Liver (tissue), 3 donors: ENCODE results near the gene CTSC.

Source experiments
- EGR1 ChIP-seq, 2 donors: IDR thresholded peaks; 2 replicates each; pipeline ENCODE4 v1.6.1; 2016 to 2018; ENCODE audit warnings: antibody characterized with exemption in 2 of 2, low read depth in 2 of 2
- GABPA ChIP-seq, 2 donors: IDR thresholded peaks in 1 of 2; conservative IDR thresholded peaks in 1 of 2; 2 replicates each; pipeline ENCODE4 v1.6.1; 2016; ENCODE audit warnings: antibody characterized with exemption in 2 of 2, mild to moderate bottlenecking in 1 of 2, moderate library complexity in 1 of 2
- HNF4A ChIP-seq, 2 donors: conservative IDR thresholded peaks; 2 replicates each; pipeline ENCODE4 v1.6.1; 2016; ENCODE audit warnings: antibody characterized with exemption in 2 of 2, mild to moderate bottlenecking in 2 of 2
- JUND ChIP-seq, 2 donors: IDR thresholded peaks; 2 replicates each; pipeline ENCODE4 v1.6.1; 2016; ENCODE audit warnings: antibody characterized with exemption in 2 of 2
- RAD21 ChIP-seq, 2 donors: IDR thresholded peaks; 2 replicates each; pipeline ENCODE4 v1.6.1; 2016; ENCODE audit warnings: antibody characterized with exemption in 2 of 2, mild to moderate bottlenecking in 2 of 2
- SP1 ChIP-seq: IDR thresholded peaks from 2 replicates; pipeline ENCODE4 v1.6.1; 2018; ENCODE audit warnings: antibody characterized with exemption, mild to moderate bottlenecking
- TAF1 ChIP-seq: conservative IDR thresholded peaks from 2 replicates; pipeline ENCODE4 v1.6.1; 2016; ENCODE audit warnings: antibody characterized with exemption, mild to moderate bottlenecking
- YY1 ChIP-seq: IDR thresholded peaks from 2 replicates; pipeline ENCODE4 v1.6.1; 2016; ENCODE audit warnings: antibody characterized with exemption, mild to moderate bottlenecking
- TF ChIP-seq, protein P1 (sequence below): fragments of 150-350 bp; IDR thresholded peaks from 2 replicates; pipeline ENCODE4 v1.5.1; 2017; ENCODE audit warnings: improper control_type of control experiment, low read depth, low read length; ENCODE audit not compliant: missing input control
- TF ChIP-seq, protein P2 (sequence below): IDR thresholded peaks from 2 replicates; pipeline ENCODE4 v1.6.1; 2016; ENCODE audit warnings: antibody characterized with exemption
- TF ChIP-seq, protein P3 (sequence below): IDR thresholded peaks from 2 replicates; pipeline ENCODE4 v1.6.1; 2016; ENCODE audit warnings: antibody characterized with exemption
- TF ChIP-seq, protein P4 (sequence below): IDR thresholded peaks from 2 replicates; pipeline ENCODE4 v1.6.1; 2016; ENCODE audit warnings: antibody characterized with exemption, mild to moderate bottlenecking
- TF ChIP-seq, protein P5 (sequence below): IDR thresholded peaks from 2 replicates; pipeline ENCODE4 v1.6.1; 2016; ENCODE audit warnings: antibody characterized with exemption
- donor health status: healthy.
- donor health status: healthy.

DNA sequence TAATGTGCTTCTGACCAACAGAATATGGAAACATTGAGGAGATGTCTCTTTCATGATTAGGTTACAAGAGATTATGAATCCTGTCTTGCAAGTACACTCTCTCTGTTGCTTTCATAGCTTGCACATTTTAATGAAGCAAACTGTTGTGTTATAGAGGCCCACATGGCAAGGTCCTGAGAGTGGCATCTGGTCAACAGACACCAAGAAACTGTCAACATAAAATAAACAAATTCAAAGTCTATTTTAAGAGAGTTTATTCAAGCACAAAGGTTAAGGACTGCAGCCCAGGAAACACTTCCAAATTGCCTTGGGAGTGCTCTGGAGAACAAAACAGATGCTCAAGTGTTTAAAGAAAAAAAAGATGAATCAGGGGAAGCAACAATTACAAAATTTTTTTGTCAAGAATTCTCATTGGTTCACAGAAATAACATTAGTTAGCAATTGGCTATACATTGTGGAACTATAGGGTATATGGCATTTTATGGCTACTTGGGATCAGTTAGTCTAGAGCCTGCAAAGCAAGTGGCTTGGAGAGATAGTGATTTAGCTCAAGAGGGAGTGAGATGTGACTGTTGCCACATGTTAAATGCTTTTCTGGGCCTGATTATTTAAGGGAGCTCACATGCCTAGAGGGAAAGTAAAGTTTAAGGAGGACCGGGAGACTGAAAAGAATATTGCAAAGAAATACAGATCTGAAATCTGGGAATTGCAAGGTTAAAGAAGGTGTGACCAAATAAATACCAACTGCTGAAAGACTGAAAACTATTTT is 54.6 kb downstream of the CTSC start:
- TF ChIP-seq JUND (IDR thresholded peaks at IDR 0.05) (no peak), GABPA (IDR thresholded peaks at IDR 0.05 in 1 of 2, conservative IDR thresholded peaks at IDR 0.05 in 1 of 2) (no peak), RAD21 (IDR thresholded peaks at IDR 0.05) (no peak), YY1 (no peak), TAF1 (no peak), HNF4A (conservative IDR thresholded peaks at IDR 0.05) (no peak), SP1 (no peak), EGR1 (IDR thresholded peaks at IDR 0.05; ENCODE audit: low read depth in 2 of 2) (no peak)
- TF ChIP-seq, protein P1, sequence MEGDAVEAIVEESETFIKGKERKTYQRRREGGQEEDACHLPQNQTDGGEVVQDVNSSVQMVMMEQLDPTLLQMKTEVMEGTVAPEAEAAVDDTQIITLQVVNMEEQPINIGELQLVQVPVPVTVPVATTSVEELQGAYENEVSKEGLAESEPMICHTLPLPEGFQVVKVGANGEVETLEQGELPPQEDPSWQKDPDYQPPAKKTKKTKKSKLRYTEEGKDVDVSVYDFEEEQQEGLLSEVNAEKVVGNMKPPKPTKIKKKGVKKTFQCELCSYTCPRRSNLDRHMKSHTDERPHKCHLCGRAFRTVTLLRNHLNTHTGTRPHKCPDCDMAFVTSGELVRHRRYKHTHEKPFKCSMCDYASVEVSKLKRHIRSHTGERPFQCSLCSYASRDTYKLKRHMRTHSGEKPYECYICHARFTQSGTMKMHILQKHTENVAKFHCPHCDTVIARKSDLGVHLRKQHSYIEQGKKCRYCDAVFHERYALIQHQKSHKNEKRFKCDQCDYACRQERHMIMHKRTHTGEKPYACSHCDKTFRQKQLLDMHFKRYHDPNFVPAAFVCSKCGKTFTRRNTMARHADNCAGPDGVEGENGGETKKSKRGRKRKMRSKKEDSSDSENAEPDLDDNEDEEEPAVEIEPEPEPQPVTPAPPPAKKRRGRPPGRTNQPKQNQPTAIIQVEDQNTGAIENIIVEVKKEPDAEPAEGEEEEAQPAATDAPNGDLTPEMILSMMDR = no peak
- TF ChIP-seq, protein P2, sequence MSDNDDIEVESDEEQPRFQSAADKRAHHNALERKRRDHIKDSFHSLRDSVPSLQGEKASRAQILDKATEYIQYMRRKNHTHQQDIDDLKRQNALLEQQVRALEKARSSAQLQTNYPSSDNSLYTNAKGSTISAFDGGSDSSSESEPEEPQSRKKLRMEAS = no peak
- TF ChIP-seq, protein P3, sequence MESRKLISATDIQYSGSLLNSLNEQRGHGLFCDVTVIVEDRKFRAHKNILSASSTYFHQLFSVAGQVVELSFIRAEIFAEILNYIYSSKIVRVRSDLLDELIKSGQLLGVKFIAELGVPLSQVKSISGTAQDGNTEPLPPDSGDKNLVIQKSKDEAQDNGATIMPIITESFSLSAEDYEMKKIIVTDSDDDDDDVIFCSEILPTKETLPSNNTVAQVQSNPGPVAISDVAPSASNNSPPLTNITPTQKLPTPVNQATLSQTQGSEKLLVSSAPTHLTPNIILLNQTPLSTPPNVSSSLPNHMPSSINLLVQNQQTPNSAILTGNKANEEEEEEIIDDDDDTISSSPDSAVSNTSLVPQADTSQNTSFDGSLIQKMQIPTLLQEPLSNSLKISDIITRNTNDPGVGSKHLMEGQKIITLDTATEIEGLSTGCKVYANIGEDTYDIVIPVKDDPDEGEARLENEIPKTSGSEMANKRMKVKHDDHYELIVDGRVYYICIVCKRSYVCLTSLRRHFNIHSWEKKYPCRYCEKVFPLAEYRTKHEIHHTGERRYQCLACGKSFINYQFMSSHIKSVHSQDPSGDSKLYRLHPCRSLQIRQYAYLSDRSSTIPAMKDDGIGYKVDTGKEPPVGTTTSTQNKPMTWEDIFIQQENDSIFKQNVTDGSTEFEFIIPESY = no peak
- TF ChIP-seq, protein P4, sequence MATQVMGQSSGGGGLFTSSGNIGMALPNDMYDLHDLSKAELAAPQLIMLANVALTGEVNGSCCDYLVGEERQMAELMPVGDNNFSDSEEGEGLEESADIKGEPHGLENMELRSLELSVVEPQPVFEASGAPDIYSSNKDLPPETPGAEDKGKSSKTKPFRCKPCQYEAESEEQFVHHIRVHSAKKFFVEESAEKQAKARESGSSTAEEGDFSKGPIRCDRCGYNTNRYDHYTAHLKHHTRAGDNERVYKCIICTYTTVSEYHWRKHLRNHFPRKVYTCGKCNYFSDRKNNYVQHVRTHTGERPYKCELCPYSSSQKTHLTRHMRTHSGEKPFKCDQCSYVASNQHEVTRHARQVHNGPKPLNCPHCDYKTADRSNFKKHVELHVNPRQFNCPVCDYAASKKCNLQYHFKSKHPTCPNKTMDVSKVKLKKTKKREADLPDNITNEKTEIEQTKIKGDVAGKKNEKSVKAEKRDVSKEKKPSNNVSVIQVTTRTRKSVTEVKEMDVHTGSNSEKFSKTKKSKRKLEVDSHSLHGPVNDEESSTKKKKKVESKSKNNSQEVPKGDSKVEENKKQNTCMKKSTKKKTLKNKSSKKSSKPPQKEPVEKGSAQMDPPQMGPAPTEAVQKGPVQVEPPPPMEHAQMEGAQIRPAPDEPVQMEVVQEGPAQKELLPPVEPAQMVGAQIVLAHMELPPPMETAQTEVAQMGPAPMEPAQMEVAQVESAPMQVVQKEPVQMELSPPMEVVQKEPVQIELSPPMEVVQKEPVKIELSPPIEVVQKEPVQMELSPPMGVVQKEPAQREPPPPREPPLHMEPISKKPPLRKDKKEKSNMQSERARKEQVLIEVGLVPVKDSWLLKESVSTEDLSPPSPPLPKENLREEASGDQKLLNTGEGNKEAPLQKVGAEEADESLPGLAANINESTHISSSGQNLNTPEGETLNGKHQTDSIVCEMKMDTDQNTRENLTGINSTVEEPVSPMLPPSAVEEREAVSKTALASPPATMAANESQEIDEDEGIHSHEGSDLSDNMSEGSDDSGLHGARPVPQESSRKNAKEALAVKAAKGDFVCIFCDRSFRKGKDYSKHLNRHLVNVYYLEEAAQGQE = no peak
- TF ChIP-seq, protein P5, sequence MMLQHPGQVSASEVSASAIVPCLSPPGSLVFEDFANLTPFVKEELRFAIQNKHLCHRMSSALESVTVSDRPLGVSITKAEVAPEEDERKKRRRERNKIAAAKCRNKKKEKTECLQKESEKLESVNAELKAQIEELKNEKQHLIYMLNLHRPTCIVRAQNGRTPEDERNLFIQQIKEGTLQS = no peak
